SK-N-MC (cell line): ENCODE measurements around the gene ZHX3.

Experiments
- DNase-seq: peaks from one replicate; pipeline ENCODE4 v3.0.0-alpha.2; 2011; ENCODE audit warnings: low read depth, low spot score
- H3K27ac ChIP-seq: fragments of 200-600 bp; sonication (generic); 2 replicates; pipeline ENCODE4 v1.5.1; 2016; ENCODE audit warnings: mixed run types
- H3K36me3 ChIP-seq: fragments of 200-600 bp; sonication (generic); 2 replicates; pipeline ENCODE4 v1.6.1; 2017; ENCODE audit warnings: antibody characterized with exemption, low read length, mixed read lengths; ENCODE audit not compliant: insufficient read depth
- H3K4me3 ChIP-seq: fragments of 200-600 bp; sonication (generic); 2 replicates; pipeline ENCODE4 v1.5.1; 2016
- H3K9ac ChIP-seq: fragments of 200-600 bp; sonication (generic); 2 replicates; pipeline ENCODE4 v1.8.0; 2017; ENCODE audit warnings: mixed run types, mixed read lengths; ENCODE audit not compliant: insufficient read length
- H3K9me3 ChIP-seq: fragments of 200-600 bp; sonication (generic); 2 replicates; pipeline ENCODE4 v1.6.1; 2017; ENCODE audit warnings: low read depth, mild to moderate bottlenecking, antibody characterized with exemption, low read length, moderate library complexity, mixed read lengths
- EZH2 ChIP-seq: fragments of 200-600 bp; sonication (generic); IDR thresholded peaks from one replicate; pipeline ENCODE4 v1.6.1; 2017; ENCODE audit warnings: antibody characterized with exemption
- FOXP2 ChIP-seq: optimal IDR thresholded peaks from 2 replicates; pipeline ENCODE3; 2011; ENCODE audit warnings: mild to moderate bottlenecking, moderate library complexity; ENCODE audit not compliant: insufficient read depth; ENCODE audit errors: extremely low read length, control extremely low read depth
- POLR2AphosphoS5 ChIP-seq: IDR thresholded peaks from 2 replicates; pipeline ENCODE4 v1.6.1; 2012; ENCODE audit warnings: mild to moderate bottlenecking, low read depth, low read length, borderline replicate concordance

ZHX3 gene

GRCh38 chr20:41306061-41306727 lies 11.3 kb downstream of the ZHX3 start:
- Histone ChIP-seq H3K9ac (no peak overlapping the region), H3K4me3 (no peak overlapping the region), H3K27ac (no peak overlapping the region), H3K9me3 (no peaks in the 10 kb centered on the region), H3K36me3 (no peaks in the 10 kb centered on the region)
- no peak for TF ChIP-seq POLR2AphosphoS5
- no peak for TF ChIP-seq FOXP2
- TF ChIP-seq EZH2: no peak
- no peak for DNase-seq

- Histone ChIP-seq H3K36me3 (no peaks in the 10 kb centered on the region), H3K4me3 (no peak overlapping the region), H3K27ac (no peak overlapping the region), H3K9ac (no peak overlapping the region), H3K9me3 (no peaks in the 10 kb centered on the region)
- TF ChIP-seq EZH2 (no peak), POLR2AphosphoS5 (no peak), FOXP2 (no peak)
- no peak for DNase-seq
These were observed 13.0 kb downstream of the ZHX3 start for GRCh38 chr20:41304424-41305079.

GRCh38 chr20:41304002-41304401 lies 13.5 kb downstream of the ZHX3 start:
- no peak for DNase-seq
- H3K36me3 ChIP-seq: no peaks in the 10 kb centered on the region
- TF ChIP-seq POLR2AphosphoS5: no peak
- no peak for TF ChIP-seq EZH2
- no peak for TF ChIP-seq FOXP2
- no peak overlapping the region for H3K4me3 ChIP-seq
- no peaks in the 10 kb centered on the region for H3K9me3 ChIP-seq
- no peak overlapping the region for H3K27ac ChIP-seq
- H3K9ac ChIP-seq: no peak overlapping the region

GRCh38 chr20:41300886-41301285 lies 16.6 kb downstream of the ZHX3 start:
- H3K27ac ChIP-seq: no peak overlapping the region
- H3K9me3 ChIP-seq: no peaks in the 10 kb centered on the region
- no peak overlapping the region for H3K4me3 ChIP-seq

GRCh38 chr20:41300383-41300782 lies 17.1 kb downstream of the ZHX3 start:
- Histone ChIP-seq H3K9ac (no peak overlapping the region), H3K27ac (no peak overlapping the region), H3K9me3 (no peaks in the 10 kb centered on the region), H3K36me3 (no peaks in the 10 kb centered on the region), H3K4me3 (no peak overlapping the region)
- no peak for DNase-seq
- TF ChIP-seq EZH2: no peak
- no peak for TF ChIP-seq FOXP2
- TF ChIP-seq POLR2AphosphoS5: no peak

More at GRCh38 chr20:41300886-41301285, 16.6 kb downstream of the ZHX3 start:
- DNase-seq: no peak
- Histone ChIP-seq H3K36me3 (no peaks in the 10 kb centered on the region), H3K9ac (no peak overlapping the region)
- TF ChIP-seq FOXP2: no peak
- no peak for TF ChIP-seq EZH2
- no peak for TF ChIP-seq POLR2AphosphoS5

- Histone ChIP-seq H3K27ac (no peak overlapping the region), H3K9ac (no peak overlapping the region), H3K36me3 (no peaks in the 10 kb centered on the region), H3K9me3 (no peaks in the 10 kb centered on the region), H3K4me3 (no peak overlapping the region)
- TF ChIP-seq EZH2: no peak
- TF ChIP-seq POLR2AphosphoS5: no peak
- no peak for TF ChIP-seq FOXP2
- no peak for DNase-seq
These were observed 17.6 kb downstream of the ZHX3 start for GRCh38 chr20:41299899-41300298.

- no peak for TF ChIP-seq POLR2AphosphoS5
- no peak for TF ChIP-seq EZH2
- no peak for TF ChIP-seq FOXP2
- Histone ChIP-seq H3K36me3 (no peaks in the 10 kb centered on the region), H3K27ac (no peak overlapping the region), H3K9ac (no peak overlapping the region), H3K4me3 (no peak overlapping the region), H3K9me3 (no peaks in the 10 kb centered on the region)
- no peak for DNase-seq
These were observed 24.1 kb downstream of the ZHX3 start for GRCh38 chr20:41293269-41294037.

GRCh38 chr20:41290804-41291389 lies 26.6 kb downstream of the ZHX3 start:
- Histone ChIP-seq H3K36me3 (no peaks in the 10 kb centered on the region), H3K9ac (no peak overlapping the region), H3K27ac (no peak overlapping the region), H3K4me3 (no peak overlapping the region), H3K9me3 (peaks cover 11% of the 10 kb centered on the region; the same call in 1 of the 2 replicates)
- no peak for DNase-seq
- TF ChIP-seq POLR2AphosphoS5: no peak
- no peak for TF ChIP-seq EZH2
- no peak for TF ChIP-seq FOXP2
